Chondrocyte (in vitro differentiated cells): ENCODE results near the gene PIK3R4. TPM values are rescaled to one million over a fixed set of nuclear protein-coding genes. Genes with fewer than 3 reads are reported as not detected.

Experiments used
- DNase-seq: peaks from one replicate; pipeline ENCODE4 v3.0.0; 2021; ENCODE audit warnings: mixed read lengths, low spot score
- H3K27ac Mint-ChIP-seq: one replicate; pipeline ENCODE4 v1.8.0; 2021; ENCODE audit warnings: mild to moderate bottlenecking, moderate library complexity, mixed read lengths; ENCODE audit not compliant: unreplicated experiment
- H3K27me3 Mint-ChIP-seq: 2 replicates; pipeline ENCODE4 v1.8.0; 2021; ENCODE audit warnings: low read depth, mixed read lengths
- H3K36me3 Mint-ChIP-seq: 2 replicates; pipeline ENCODE4 v1.8.0; 2021; ENCODE audit warnings: low read depth, mixed read lengths
- H3K4me1 Mint-ChIP-seq: 2 replicates; pipeline ENCODE4 v1.8.0; 2021; ENCODE audit warnings: low read depth, mild to moderate bottlenecking, mixed read lengths
- H3K4me3 Mint-ChIP-seq: one replicate; pipeline ENCODE4 v1.8.0; 2021; ENCODE audit warnings: mild to moderate bottlenecking, moderate library complexity, mixed read lengths; ENCODE audit not compliant: unreplicated experiment
- H3K9me3 Mint-ChIP-seq: 2 replicates; pipeline ENCODE4 v1.8.0; 2021; ENCODE audit warnings: low read depth, mixed read lengths
- CTCF ChIP-seq: fragments of 200-600 bp; sonication (generic); IDR thresholded peaks from 2 replicates; pipeline ENCODE4 v1.5.0; 2021; ENCODE audit warnings: antibody characterized with exemption, mild to moderate bottlenecking, moderate library complexity
- total RNA-seq: library from RNA; stranded (reverse); gene quantifications from 3 replicates; pipeline ENCODE4 v1.2.1, GENCODE V29; 2021

The PIK3R4 gene
- total RNA-seq, 1 donor from 2014 or later = 16.9 TPM

GRCh38 chr3:130648293-130648692 is 98.3 kb downstream of the PIK3R4 start:
- peaks cover 3% of the 10 kb centered on the region for H3K27me3 Mint-ChIP-seq
- H3K9me3 Mint-ChIP-seq = no peaks in the 10 kb centered on the region
- no peaks in the 10 kb centered on the region for H3K36me3 Mint-ChIP-seq
- H3K4me1 Mint-ChIP-seq = no peaks in the 10 kb centered on the region
- no peak for TF ChIP-seq CTCF
- DNase-seq = no peak
- H3K4me3 Mint-ChIP-seq = no peak overlapping the region
- no peak overlapping the region for H3K27ac Mint-ChIP-seq

- Mint-ChIP-seq H3K27ac (no peak overlapping the region), H3K27me3 (peaks cover 19% of the 10 kb centered on the region), H3K36me3 (no peaks in the 10 kb centered on the region), H3K4me1 (no peaks in the 10 kb centered on the region), H3K4me3 (no peak overlapping the region), H3K9me3 (no peaks in the 10 kb centered on the region)
- TF ChIP-seq CTCF = no peak
- DNase-seq = no peak
Measured at GRCh38 chr3:130645261-130645660, 101.4 kb downstream of the PIK3R4 start.

GRCh38 chr3:130644628-130645253 is 101.9 kb downstream of the PIK3R4 start:
- Mint-ChIP-seq H3K4me1 (no peaks in the 10 kb centered on the region), H3K36me3 (no peaks in the 10 kb centered on the region), H3K27ac (no peak overlapping the region), H3K27me3 (peaks cover 24% of the 10 kb centered on the region), H3K4me3 (no peak overlapping the region), H3K9me3 (no peaks in the 10 kb centered on the region)
- TF ChIP-seq CTCF = no peak
- no peak for DNase-seq

GRCh38 chr3:130640027-130640426 is 106.6 kb downstream of the PIK3R4 start:
- Mint-ChIP-seq H3K4me3 (no peak overlapping the region), H3K27ac (no peak overlapping the region), H3K9me3 (no peaks in the 10 kb centered on the region), H3K36me3 (no peaks in the 10 kb centered on the region), H3K27me3 (peaks cover 43% of the 10 kb centered on the region), H3K4me1 (no peaks in the 10 kb centered on the region)
- TF ChIP-seq CTCF = no peak
- DNase-seq = no peak

- no peak overlapping the region for H3K4me3 Mint-ChIP-seq
- no peak for DNase-seq
- no peak overlapping the region for H3K27ac Mint-ChIP-seq
- H3K36me3 Mint-ChIP-seq = no peaks in the 10 kb centered on the region
- no peaks in the 10 kb centered on the region for H3K4me1 Mint-ChIP-seq
- TF ChIP-seq CTCF = no peak
- no peaks in the 10 kb centered on the region for H3K9me3 Mint-ChIP-seq
- peaks cover 31% of the 10 kb centered on the region for H3K27me3 Mint-ChIP-seq
Measured at GRCh38 chr3:130636480-130637234, 110.0 kb downstream of the PIK3R4 start.
